Keratinocyte (primary cell): ENCODE data around the gene KCNK10. TPM values are rescaled to one million over a fixed set of nuclear protein-coding genes. Genes with fewer than 3 reads are reported as not detected.

Experiments used
- DNase-seq: peaks from one replicate; pipeline ENCODE4 v3.0.0-alpha.2; 2011; ENCODE audit warnings: low read depth, missing footprints, low spot score
- FAIRE-seq: peaks from 2 replicates; lab custom pipeline; 2011; peaks lifted over from hg19 to GRCh38; lab: Jason Lieb, UNC
- H2AFZ ChIP-seq: 2 replicates; pipeline ENCODE4 v1.6.0; 2012; ENCODE audit warnings: low read length, control low read depth, inconsistent platforms; ENCODE audit not compliant: control insufficient read depth
- H3K27ac ChIP-seq: 2 replicates; pipeline ENCODE4 v1.5.1; 2011; ENCODE audit warnings: low read length; ENCODE audit not compliant: control insufficient read depth, insufficient read depth
- H3K27me3 ChIP-seq: 3 replicates; pipeline ENCODE4 v1.6.0; 2011; ENCODE audit warnings: low read length; ENCODE audit not compliant: control insufficient read depth, insufficient read depth; ENCODE audit errors: extremely low read depth
- H3K36me3 ChIP-seq, 2 experiments: 2 replicates in 1 of 2; 3 replicates in 1 of 2; pipeline ENCODE4 v1.5.1; 2011; ENCODE audit warnings: low read length in 2 of 2, mild to moderate bottlenecking in 1 of 2; ENCODE audit not compliant: control insufficient read depth in 2 of 2, insufficient read depth in 2 of 2; ENCODE audit errors: extremely low read depth in 1 of 2
- H3K4me1 ChIP-seq: 3 replicates; pipeline ENCODE4 v1.5.1; 2011; ENCODE audit warnings: low read length; ENCODE audit not compliant: control insufficient read depth, insufficient read depth; ENCODE audit errors: extremely low read depth
- H3K4me2 ChIP-seq: 3 replicates; pipeline ENCODE4 v1.6.0; 2011; ENCODE audit warnings: low read depth, low read length; ENCODE audit not compliant: control insufficient read depth, insufficient read depth; ENCODE audit errors: extremely low read depth
- H3K4me3 ChIP-seq, 3 experiments: fragments of 200-600 bp in 1 of 3; sonication (generic) in 1 of 3; 2 replicates in 2 of 3; 3 replicates in 1 of 3; pipeline ENCODE4 v1.5.1; 2011 to 2016; ENCODE audit warnings: low read length in 3 of 3, mild to moderate bottlenecking in 3 of 3, control low read depth in 2 of 3, inconsistent platforms in 1 of 3, low read depth in 1 of 3, mixed read lengths in 1 of 3, mixed run types in 1 of 3, moderate library complexity in 1 of 3; ENCODE audit not compliant: control insufficient read depth in 2 of 3, insufficient read depth in 2 of 3; ENCODE audit errors: extremely low read depth in 1 of 3
- H3K79me2 ChIP-seq: 2 replicates; pipeline ENCODE4 v1.6.0; 2012; ENCODE audit warnings: low read length; ENCODE audit not compliant: control insufficient read depth, insufficient read depth
- H3K9ac ChIP-seq: 3 replicates; pipeline ENCODE4 v1.6.0; 2011; ENCODE audit warnings: low read length; ENCODE audit not compliant: control insufficient read depth, insufficient read depth; ENCODE audit errors: extremely low read depth
- H3K9me1 ChIP-seq: 3 replicates; pipeline ENCODE4 v1.6.0; 2011; ENCODE audit warnings: low read length; ENCODE audit not compliant: control insufficient read depth, insufficient read depth; ENCODE audit errors: extremely low read depth
- H3K9me3 ChIP-seq: 2 replicates; pipeline ENCODE4 v1.5.1; 2012; ENCODE audit warnings: low read depth, low read length; ENCODE audit not compliant: control insufficient read depth
- H4K20me1 ChIP-seq: 3 replicates; pipeline ENCODE4 v1.6.0; 2011; ENCODE audit warnings: low read length; ENCODE audit not compliant: control insufficient read depth, insufficient read depth; ENCODE audit errors: extremely low read depth
- EZH2 ChIP-seq: IDR thresholded peaks from one replicate; pipeline ENCODE4 v1.6.1; 2012; ENCODE audit warnings: inconsistent platforms, mild to moderate bottlenecking, low read length, moderate library complexity
- dilution Hi-C: fragments of 300-500 bp; cut with MboI; formaldehyde crosslinking; loops from one replicate; pipeline ENCODE4 v1.7.0; 2020; ENCODE audit warnings: low sequenced_read_pairs; ENCODE audit not compliant: extremely low pct_ligation_motif_present
- polyA plus RNA-seq, 5 experiments: library from polyadenylated mRNA; depleted of rRNA in 3 of 5; stranded (reverse) in 3 of 5; stranded (forward) in 1 of 5; unstranded in 1 of 5; fragments of >200 nt; gene quantifications; 1 replicate in 1 of 5; 2 replicates in 3 of 5; 3 replicates in 1 of 5; pipeline versions ENCODE4 v1.2.1 to v1.2.3, GENCODE V29; 2011 to 2012; ENCODE audit warnings: missing spikeins in 2 of 5, low read depth in 1 of 5, low replicate concordance in 1 of 5
- TF ChIP-seq, protein P1 (sequence below), 3 experiments: IDR thresholded peaks in 1 of 3; conservative IDR thresholded peaks in 1 of 3; optimal IDR thresholded peaks in 1 of 3; 2 replicates in 2 of 3; 3 replicates in 1 of 3; pipeline versions ENCODE3 to v1.5.1; 2011; ENCODE audit warnings: low read length in 3 of 3, mild to moderate bottlenecking in 3 of 3, moderate library complexity in 2 of 3, control low read depth in 1 of 3, inconsistent platforms in 1 of 3; ENCODE audit not compliant: insufficient read depth in 2 of 3; ENCODE audit errors: extremely low read depth in 1 of 3

Gene KCNK10
- polyA plus RNA-seq, 1 donor (not counting 4 experiments of a cell fraction or from before 2014, with no cell fraction given) = 0.79 TPM

GRCh38 chr14:88364710-88365413 is 41.8 kb upstream of the KCNK10 start:
- DNase-seq (no peak), FAIRE-seq (no peak)
- Histone ChIP-seq H3K36me3 (no peaks in the 10 kb centered on the region), H4K20me1 (no peaks in the 10 kb centered on the region), H3K9me1 (no peaks in the 10 kb centered on the region), H3K27ac (no peak overlapping the region), H3K4me2 (no peak overlapping the region), H3K27me3 (no peaks in the 10 kb centered on the region), H3K9ac (no peak overlapping the region), H3K4me3 (no peak overlapping the region), H2AFZ (no peak overlapping the region), H3K9me3 (no peaks in the 10 kb centered on the region), H3K79me2 (no peaks in the 10 kb centered on the region), H3K4me1 (no peaks in the 10 kb centered on the region)
- dilution Hi-C loops = no loop called here
- TF ChIP-seq, protein P1, sequence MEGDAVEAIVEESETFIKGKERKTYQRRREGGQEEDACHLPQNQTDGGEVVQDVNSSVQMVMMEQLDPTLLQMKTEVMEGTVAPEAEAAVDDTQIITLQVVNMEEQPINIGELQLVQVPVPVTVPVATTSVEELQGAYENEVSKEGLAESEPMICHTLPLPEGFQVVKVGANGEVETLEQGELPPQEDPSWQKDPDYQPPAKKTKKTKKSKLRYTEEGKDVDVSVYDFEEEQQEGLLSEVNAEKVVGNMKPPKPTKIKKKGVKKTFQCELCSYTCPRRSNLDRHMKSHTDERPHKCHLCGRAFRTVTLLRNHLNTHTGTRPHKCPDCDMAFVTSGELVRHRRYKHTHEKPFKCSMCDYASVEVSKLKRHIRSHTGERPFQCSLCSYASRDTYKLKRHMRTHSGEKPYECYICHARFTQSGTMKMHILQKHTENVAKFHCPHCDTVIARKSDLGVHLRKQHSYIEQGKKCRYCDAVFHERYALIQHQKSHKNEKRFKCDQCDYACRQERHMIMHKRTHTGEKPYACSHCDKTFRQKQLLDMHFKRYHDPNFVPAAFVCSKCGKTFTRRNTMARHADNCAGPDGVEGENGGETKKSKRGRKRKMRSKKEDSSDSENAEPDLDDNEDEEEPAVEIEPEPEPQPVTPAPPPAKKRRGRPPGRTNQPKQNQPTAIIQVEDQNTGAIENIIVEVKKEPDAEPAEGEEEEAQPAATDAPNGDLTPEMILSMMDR (optimal IDR thresholded peaks at IDR 0.05 in 1 of 3, IDR thresholded peaks at IDR 0.05 in 1 of 3, conservative IDR thresholded peaks at IDR 0.05 in 1 of 3; ENCODE audit: extremely low read depth in 1 of 3, insufficient read depth in 2 of 3, low read length in 3 of 3) = no peak
- TF ChIP-seq EZH2 = no peak

GRCh38 chr14:88363644-88364043 is 40.6 kb upstream of the KCNK10 start:
- dilution Hi-C loops = no loop called here
- H3K9me3 ChIP-seq = no peaks in the 10 kb centered on the region
- H3K4me1 ChIP-seq = no peaks in the 10 kb centered on the region
- H3K9me1 ChIP-seq = no peaks in the 10 kb centered on the region
- no peaks in the 10 kb centered on the region for H3K27me3 ChIP-seq
- TF ChIP-seq EZH2 = no peak
- TF ChIP-seq, protein P1 (optimal IDR thresholded peaks at IDR 0.05 in 1 of 3, IDR thresholded peaks at IDR 0.05 in 1 of 3, conservative IDR thresholded peaks at IDR 0.05 in 1 of 3; ENCODE audit: extremely low read depth in 1 of 3, insufficient read depth in 2 of 3, low read length in 3 of 3) = no peak
- H3K9ac ChIP-seq = no peak overlapping the region
- no peaks in the 10 kb centered on the region for H3K79me2 ChIP-seq
- DNase-seq = no peak
- no peak overlapping the region for H3K4me3 ChIP-seq
- H4K20me1 ChIP-seq = no peaks in the 10 kb centered on the region
- H3K4me2 ChIP-seq = no peak overlapping the region
- no peaks in the 10 kb centered on the region for H3K36me3 ChIP-seq
- no peak overlapping the region for H3K27ac ChIP-seq
- H2AFZ ChIP-seq = no peak overlapping the region
- FAIRE-seq = no peak
